ENCODE data around the gene HIPK1. TPM values are rescaled to one million over a fixed set of nuclear protein-coding genes. Genes with fewer than 3 reads are reported as not detected.

Gene HIPK1
- total and polyA plus RNA-seq, 2 of the 13 experiments (the other 11 are each of a cell fraction or from before 2014, with no cell fraction given) = 20.8 to 33.4 TPM

GRCh38 chr1:113928941-113929749 is at the start of gene HIPK1 (continued):
- TF ChIP-seq PLSCR1 (CRISPR knock-in tag; IDR thresholded peaks at IDR 0.05; ENCODE audit: borderline replicate concordance) (no peak), RORA (CRISPR knock-in tag; IDR thresholded peaks at IDR 0.05) (no peak), KLF12 (CRISPR knock-in tag; IDR thresholded peaks at IDR 0.05; ENCODE audit: borderline replicate concordance) (peak; percentile 93; the same call in 1 of the 2 replicates), ZNF34 (CRISPR knock-in tag; IDR thresholded peaks at IDR 0.05; ENCODE audit: borderline replicate concordance) (peak; percentile 80), ZFAT (CRISPR knock-in tag; conservative IDR thresholded peaks at IDR 0.05) (no peak), ZNF496 (CRISPR knock-in tag; IDR thresholded peaks at IDR 0.05; ENCODE audit: insufficient replicate concordance) (no peak), MLLT10 (CRISPR knock-in tag; IDR thresholded peaks at IDR 0.05) (no peak), ZNF337 (CRISPR knock-in tag; IDR thresholded peaks at IDR 0.05; ENCODE audit: borderline replicate concordance, low read depth) (0 out of 2 replicates have a peak, but pooled peaks have one; percentile 32), JUN (CRISPR knock-in tag; IDR thresholded peaks at IDR 0.05) (no peak; the same call in 1 of the 2 replicates), ZNF142 (CRISPR knock-in tag; IDR thresholded peaks at IDR 0.05) (no peak), PBX3 (CRISPR knock-in tag; IDR thresholded peaks at IDR 0.05; ENCODE audit: borderline replicate concordance) (no peak), ZNF556 (CRISPR knock-in tag; IDR thresholded peaks at IDR 0.05; ENCODE audit: borderline replicate concordance) (peak; percentile 57; the same call in 1 of the 2 replicates), ZNF570 (CRISPR knock-in tag; IDR thresholded peaks at IDR 0.05; ENCODE audit: borderline replicate concordance) (no peak), ZNF605 (CRISPR knock-in tag; IDR thresholded peaks at IDR 0.05) (peak; percentile 84), RBM39 (IDR thresholded peaks at IDR 0.05; ENCODE audit: low read depth, low read length, poor library complexity, severe bottlenecking) (peak; percentile 61), SRSF9 (IDR thresholded peaks at IDR 0.05; ENCODE audit: borderline replicate concordance, insufficient read depth, low read depth, low read length, poor library complexity, severe bottlenecking) (no peak), SIX1 (CRISPR knock-in tag; IDR thresholded peaks at IDR 0.05; ENCODE audit: borderline replicate concordance) (no peak), MAF1 (CRISPR knock-in tag; IDR thresholded peaks at IDR 0.05; ENCODE audit: borderline replicate concordance) (no peak), ZKSCAN1 (IDR thresholded peaks at IDR 0.05; ENCODE audit: low read length) (no peak), NAIF1 (CRISPR knock-in tag; IDR thresholded peaks at IDR 0.05; ENCODE audit: borderline replicate concordance) (no peak), ARNT (IDR thresholded peaks at IDR 0.05) (no peak), KLF13 (CRISPR knock-in tag; IDR thresholded peaks at IDR 0.05) (0 out of 2 replicates have a peak, but pooled peaks have one; percentile 52)
